HT1080 (cell line): ENCODE data around the gene CADM2. TPM values are rescaled to one million over a fixed set of nuclear protein-coding genes. Genes with fewer than 3 reads are reported as not detected.

Experiments
- DNase-seq: peaks from one replicate; pipeline ENCODE4 v3.0.0-alpha.2; 2015; ENCODE audit warnings: low read depth
- total RNA-seq: library from RNA; depleted of rRNA; stranded (reverse); fragments of >200 nt; shearing (Covaris generic); gene quantifications from 2 replicates; pipeline ENCODE4 v1.2.3, GENCODE V29; 2014

The CADM2 gene
- total RNA-seq, 1 experiment from 2014 or later: not detected

GRCh38 chr3:85781806-85782205, 823.0 kb downstream of the CADM2 start:
- DNase-seq: no peak

GRCh38 chr3:85783291-85783690, 824.5 kb downstream of the CADM2 start:
- DNase-seq: no peak

GRCh38 chr3:85785766-85786165, 827.0 kb downstream of the CADM2 start:
- peak; percentile 19 for DNase-seq

- no peak for DNase-seq
Measured at GRCh38 chr3:85790445-85791030, 831.7 kb downstream of the CADM2 start.

GRCh38 chr3:85796140-85796539, 837.4 kb downstream of the CADM2 start:
- no peak for DNase-seq

GRCh38 chr3:85800676-85801075, 841.9 kb downstream of the CADM2 start:
- DNase-seq: no peak

- peak; percentile 11 for DNase-seq
Measured at GRCh38 chr3:85801955-85802354, 843.2 kb downstream of the CADM2 start.

GRCh38 chr3:85808755-85809154, 850.0 kb downstream of the CADM2 start:
- DNase-seq: no peak

- DNase-seq: peak; percentile 48
Measured at GRCh38 chr3:85821130-85821756, 862.5 kb downstream of the CADM2 start.

GRCh38 chr3:85835857-85836440, 877.2 kb downstream of the CADM2 start:
- DNase-seq: no peak

- no peak for DNase-seq
Measured at GRCh38 chr3:85837402-85837801, 878.6 kb downstream of the CADM2 start.

GRCh38 chr3:85838921-85839320, 880.1 kb downstream of the CADM2 start:
- DNase-seq: no peak

GRCh38 chr3:85842081-85842480, 883.3 kb downstream of the CADM2 start:
- DNase-seq: no peak

- no peak for DNase-seq
Measured at GRCh38 chr3:85846940-85847339, 888.2 kb downstream of the CADM2 start.

- DNase-seq: no peak
Measured at GRCh38 chr3:85851071-85851470, 892.3 kb downstream of the CADM2 start.

GRCh38 chr3:85853805-85854204, 895.0 kb downstream of the CADM2 start:
- DNase-seq: no peak

GRCh38 chr3:85862893-85863455, 904.2 kb downstream of the CADM2 start:
- no peak for DNase-seq

GRCh38 chr3:85864896-85865295, 906.1 kb downstream of the CADM2 start:
- DNase-seq: no peak

GRCh38 chr3:85867072-85867471, 908.3 kb downstream of the CADM2 start:
- no peak for DNase-seq

GRCh38 chr3:85875589-85875988, 916.8 kb downstream of the CADM2 start:
- DNase-seq: no peak

GRCh38 chr3:85877631-85878030, 918.8 kb downstream of the CADM2 start:
- no peak for DNase-seq

GRCh38 chr3:85881833-85882393, 923.1 kb downstream of the CADM2 start:
- DNase-seq: no peak
